Stimulated activated CD4-positive, alpha-beta T cell treated with anti-CD3 and anti-CD28 coated beads, TNF-alpha, amount 100 ng/mL, for 4 hours (primary cell): ENCODE data around the gene FRMD4A.
"Not testable (repeated sequence)": the region's sequence is repeated elsewhere in the genome, so short reads cannot be mapped to it uniquely, and the experiment has no call there.

Source experiments
- DNase-seq, 3 experiments: peaks; one replicate each; pipeline ENCODE4 v3.0.0-alpha.2; 2020; ENCODE audit warnings: low read depth in 3 of 3

The FRMD4A gene

DNA sequence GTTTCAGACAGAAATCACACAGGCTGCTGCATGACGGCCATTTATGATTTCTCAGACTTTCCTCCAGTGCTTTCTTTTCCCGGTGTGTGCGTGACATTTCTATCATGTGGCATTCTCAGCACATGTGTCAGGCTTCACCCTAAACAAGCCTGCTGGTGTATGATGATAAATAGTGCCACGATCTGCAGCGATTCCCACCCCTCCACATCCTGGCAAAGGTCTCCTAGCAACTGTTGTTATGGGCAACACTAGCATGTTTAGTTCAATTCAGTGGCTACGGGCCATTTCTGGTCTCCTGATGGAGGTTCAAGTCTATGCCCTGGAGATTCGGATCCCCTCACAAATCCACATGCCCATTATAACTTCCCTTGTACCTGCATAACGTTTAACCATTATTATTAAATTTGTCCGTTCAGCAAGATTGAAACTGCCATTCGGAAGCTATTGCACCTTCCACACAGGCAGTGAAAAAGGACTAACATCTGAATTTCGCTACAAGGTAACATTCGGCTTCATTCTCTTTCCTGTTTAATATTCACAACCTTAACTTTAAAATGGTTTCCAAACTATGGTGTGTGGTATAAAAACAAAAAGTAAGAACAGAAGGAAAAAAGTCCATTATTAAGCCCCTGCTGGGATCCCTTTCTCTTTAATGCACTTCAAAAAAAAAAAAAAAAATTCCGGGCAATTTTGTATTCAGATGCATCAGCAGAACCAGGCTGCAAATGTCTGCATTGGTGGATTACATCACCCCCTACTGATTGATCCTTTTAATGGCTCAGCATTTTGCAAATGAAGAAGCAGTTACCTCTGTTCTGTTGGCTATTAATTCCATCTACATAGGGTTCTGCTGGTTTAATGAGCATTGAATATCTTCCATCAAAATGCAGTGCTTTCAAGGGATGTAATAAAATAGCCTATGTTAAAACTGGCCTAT is 90.2 kb downstream of the FRMD4A start:
- no peak for DNase-seq

DNA sequence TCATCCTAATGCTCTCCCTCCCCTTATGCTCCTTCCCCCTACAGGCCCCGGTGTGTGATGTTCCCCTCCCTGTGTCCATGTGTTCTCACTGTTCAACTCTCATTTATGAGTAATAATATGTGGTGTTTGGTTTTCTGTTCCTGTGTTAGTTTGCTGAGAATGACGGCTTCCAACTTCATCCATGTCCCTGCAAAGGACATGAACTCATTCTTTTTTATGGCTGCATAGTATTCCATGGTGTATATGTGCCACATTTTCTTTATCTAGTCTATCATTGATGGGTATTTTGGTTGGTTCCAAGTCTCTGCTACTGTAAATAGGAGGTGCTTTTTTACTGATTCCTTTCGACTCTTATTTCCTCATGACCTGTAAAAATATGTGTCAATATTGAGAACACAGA is 92.1 kb downstream of the FRMD4A start:
- DNase-seq: not testable (repeated sequence)

DNA sequence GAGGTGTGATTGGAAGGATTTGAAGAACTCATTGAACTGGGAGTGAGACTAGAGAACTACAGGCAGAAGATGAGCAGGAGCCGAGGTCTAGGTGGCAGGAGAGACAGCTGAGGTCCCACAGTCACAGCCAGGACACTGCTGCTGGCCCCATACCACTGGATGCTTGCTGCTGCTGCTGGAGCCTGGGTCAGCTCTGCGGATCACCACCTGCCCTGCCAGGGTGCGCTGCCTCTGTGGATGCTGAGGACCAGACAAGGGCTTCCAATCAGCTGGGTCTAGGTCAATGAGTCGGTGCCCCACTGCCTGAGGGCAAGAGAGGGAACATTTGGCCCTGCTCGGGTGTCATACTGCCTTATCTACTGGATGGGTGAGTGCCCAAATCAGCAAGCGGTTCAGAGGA is 94.4 kb downstream of the FRMD4A start:
- DNase-seq: no peak

DNA sequence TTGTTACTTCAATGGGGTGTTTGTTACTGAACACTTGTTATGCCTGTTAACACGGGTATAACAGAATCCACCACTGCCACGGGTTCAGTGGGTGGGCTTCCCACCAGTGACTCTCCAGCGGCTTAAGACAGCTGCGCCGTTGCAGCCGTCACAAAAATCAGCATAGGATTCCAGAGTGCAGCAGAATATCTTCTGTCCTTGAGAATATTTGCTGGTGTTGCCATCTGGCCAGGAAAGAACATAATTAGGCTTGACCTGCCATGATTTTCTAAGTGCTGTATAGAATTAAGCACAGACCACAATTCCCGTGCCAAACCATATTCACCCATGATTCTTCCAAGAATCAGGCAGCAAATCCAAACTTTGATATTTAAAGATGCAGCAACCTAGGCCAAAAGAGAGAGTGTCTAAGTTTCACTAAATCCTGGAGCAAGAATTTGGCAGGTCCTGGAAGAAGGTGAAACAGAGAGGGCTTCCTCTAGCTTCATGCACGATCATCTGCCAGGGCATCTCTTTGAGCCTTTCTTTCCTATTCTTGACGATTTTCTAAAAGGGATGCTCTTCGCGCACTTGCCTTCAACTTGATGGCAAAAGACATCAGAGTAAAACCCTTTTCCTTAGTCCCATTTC is 95.0 kb downstream of the FRMD4A start:
- DNase-seq: no peak

DNA sequence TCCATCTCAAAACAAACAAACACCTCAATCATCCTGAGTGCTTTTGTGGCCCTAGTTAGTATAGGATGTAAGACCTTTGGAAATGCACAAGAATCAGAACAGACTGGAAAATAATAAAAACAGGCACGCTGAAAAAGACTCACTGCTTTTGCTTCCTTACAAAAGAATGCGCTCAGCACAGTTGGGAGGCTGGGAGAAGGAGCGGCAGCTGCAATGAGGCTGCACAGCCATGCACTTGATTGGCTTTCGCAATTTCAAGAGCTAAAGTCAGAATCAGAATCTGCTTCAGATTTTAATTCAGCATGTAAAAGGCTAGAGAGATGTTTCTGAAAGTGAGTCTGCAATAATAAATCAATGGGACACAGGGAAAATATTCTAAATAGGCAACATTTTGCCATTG is 97.2 kb downstream of the FRMD4A start:
- no peak for DNase-seq

DNA sequence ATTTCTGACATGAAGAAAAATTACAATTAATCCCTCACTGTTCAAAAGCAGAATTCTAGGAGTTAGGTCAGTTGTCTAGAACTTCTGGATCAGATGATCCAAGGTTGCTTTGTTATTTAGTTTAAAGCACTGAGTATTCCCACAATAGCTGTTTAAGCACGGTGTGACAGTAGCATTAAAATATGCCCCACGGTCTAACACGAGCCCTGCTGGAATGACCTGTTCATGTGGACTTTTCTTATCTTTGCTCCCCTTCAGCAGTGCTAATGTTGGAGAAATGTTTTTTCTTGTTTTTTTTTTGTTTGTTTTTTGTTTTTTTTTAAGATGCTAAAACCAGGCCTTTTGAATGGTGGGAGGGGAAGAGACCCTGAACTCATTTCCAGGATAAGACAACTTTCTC is 101.9 kb downstream of the FRMD4A start:
- DNase-seq: not testable (repeated sequence)

DNA sequence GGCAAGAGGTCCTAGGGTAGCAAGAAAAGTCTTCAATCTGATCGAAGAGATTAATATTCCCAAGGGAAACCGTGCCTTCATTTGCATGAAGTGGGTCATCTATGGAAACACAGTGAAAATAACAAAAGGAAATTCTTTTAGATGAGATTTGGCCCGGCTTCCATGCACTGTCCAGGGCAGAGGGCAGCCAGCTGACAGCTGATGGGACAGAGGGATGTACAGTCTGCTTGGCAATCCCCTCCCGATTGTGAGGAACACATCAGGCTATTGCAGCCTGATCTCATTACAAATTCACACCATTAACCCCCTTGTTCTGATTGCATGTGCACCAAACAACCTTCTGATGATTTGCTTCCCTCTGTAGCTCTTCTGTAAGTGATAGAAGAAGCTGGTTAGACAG is 105.3 kb downstream of the FRMD4A start:
- DNase-seq: no peak

DNA sequence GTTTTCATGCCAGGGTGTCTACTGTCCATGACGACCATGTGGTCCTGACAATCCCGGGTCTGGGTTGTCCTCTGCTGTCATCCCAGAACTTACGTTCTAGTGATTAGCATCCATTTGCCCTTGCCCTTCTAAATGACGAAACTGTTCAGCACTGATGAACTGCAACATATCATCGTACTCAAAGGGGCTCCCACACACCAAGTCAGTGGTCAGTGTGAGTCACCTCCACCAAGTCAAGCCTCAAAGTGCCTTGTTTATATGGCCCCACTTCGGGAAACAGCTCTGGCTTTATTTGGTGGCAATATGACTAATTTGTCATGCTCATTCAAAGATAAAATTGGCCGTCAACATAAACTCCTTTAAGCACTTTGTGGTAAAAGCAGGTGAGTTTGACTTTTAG is 110.7 kb downstream of the FRMD4A start:
- DNase-seq: no peak

DNA sequence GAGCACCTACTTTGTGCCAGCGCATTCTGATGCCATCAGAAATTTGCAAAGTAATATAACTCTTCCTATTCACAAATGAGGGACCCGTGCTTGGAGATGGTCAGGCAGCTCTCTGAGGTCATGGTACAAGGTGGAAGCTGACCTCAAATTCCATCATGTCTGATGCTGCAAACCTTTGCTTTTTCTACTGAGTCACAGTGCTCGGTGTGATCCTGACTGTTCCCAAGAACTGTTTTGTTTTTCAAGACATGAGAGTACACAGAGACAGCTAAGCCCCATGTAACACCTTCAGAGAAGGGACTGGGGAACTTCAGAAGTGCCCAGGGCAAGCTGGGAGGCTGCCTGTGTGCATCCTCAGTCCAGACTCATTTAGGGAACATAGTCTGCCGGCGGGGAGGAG is 111.3 kb downstream of the FRMD4A start:
- DNase-seq: no peak

DNA sequence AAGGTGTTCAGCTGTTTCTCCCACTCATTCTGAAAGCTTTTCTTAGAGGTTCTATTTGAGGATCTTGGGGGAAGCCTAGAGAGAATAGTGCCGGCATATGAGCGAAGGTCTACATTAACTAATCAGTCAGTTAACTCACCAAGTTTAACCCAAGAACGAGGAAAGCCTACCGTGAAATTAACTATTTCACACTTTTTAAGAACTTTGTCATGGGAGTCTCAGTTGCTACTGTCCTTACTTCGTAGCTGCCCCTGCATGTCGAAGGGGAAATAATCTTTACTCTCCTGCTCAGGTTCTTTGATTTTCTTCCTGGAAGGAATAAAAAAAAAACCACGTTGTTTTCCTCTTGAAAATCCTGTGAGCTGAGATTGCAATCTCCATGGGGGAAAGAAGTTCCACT is 115.1 kb downstream of the FRMD4A start:
- DNase-seq: no peak

DNA sequence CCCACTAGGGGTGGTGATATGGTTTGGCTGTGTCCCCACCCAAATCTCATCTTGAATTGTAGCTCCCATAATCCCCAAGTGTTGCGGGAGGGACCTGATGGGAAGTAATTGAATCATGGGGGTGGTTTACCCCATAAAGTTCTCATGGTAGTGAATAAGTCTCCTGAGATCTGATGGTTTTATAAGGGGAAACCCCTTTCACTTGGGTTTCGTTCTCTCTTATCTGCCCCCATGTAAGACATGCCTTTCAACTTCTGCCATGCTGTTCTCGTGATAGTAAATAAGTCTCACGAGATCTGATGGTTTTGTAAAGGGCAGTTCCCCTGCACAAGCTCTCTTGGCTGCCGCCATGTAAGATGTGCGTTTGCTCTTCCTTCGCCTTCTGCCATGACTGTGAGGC is 117.0 kb downstream of the FRMD4A start:
- DNase-seq: not testable (repeated sequence)

DNA sequence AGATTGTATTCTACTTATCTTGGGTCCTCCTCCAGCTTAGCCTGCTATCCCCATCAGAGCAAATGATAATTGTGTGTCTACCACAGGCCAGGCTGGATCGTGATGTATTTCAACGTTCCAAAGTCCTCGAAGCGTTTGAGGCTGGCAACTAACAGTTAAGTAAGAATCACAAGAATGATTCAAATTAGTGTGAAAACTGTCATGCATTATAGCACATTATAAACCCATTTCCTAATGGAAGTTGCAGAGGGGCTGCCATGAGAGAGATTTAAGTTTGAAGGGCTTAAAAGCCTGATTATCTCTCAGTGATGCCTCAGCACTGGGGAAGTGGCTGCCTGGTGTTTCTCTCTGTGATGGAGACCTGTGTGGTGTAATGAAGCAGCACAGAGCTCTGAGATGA is 119.1 kb downstream of the FRMD4A start:
- no peak for DNase-seq

DNA sequence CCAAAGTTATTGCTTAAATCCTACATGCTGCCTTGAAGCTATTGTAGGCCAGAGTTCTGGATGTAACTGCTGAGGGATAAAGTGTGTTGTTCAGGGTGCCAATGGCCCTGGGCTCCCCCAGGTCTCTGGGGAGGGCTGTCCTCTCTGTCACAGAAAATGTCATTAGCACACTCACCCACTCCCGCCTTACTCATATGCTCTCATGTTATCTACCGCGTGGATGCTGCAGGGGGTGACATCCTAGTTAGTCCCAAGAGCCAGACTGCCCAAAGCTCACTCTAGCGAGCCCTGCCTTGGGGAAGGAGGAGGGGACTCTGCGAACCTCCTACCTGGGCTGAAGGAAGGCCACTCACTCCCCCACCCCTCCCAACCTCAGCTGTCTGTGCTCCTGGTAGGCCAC is 122.5 kb downstream of the FRMD4A start:
- no peak for DNase-seq

DNA sequence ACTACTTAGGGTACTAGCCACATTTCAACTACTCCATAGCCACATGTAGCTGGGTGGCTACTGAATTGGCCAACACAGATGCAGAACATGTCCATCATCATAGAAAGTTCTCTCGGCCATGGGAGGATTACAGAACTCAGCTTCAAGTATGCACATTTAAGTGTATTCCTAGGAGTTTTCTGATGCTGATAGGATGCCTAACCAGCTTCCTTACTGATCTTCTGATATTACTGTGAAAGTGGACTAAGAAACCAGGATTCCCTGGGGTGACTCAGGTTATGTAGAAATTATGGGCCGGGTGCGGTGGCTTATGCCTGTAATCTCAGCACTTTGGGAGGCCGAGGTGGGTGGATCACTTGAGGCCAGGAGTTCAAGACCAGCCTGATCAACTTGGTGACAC is 125.5 kb downstream of the FRMD4A start:
- DNase-seq: no peak

DNA sequence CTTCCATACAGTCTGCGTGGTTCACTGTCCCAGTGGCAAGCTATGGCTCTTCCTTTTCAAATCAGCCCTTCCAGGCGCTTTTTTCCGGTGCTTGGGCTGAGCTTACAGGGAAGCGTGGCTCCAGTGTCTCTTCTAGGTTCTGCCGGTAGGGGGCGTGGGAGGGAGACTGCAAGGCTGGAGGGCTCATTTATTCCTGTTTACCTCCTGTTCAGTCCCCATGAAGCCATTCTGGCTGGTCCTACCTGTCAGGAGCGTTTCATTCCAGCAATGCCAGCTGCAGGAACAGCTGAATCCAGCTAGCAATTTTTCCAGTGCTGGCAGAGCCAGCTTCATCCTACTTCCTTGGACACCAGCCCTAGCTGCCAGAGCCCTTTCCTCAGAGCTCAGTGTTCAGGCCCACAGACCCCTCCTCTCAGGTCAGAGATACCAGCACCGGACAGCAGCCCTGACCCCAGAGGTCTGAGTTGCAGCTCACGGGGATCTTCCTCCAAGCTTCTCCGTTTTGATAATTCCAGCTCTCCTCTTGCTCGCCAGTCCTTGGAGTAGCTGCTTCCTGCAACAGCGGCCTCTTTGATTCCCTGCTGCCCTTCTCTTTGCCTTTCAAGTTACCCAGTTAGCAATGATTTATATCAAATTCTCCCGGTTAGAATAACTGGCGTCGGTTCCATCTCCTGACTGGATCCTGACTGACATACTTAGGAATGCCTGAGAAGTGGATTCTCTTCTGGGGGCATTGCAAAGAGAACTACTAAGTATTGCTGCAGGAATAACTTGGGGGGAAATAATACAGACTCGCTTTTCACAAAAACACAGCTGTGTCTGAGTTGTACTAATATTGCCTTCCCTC is 129.8 kb downstream of the FRMD4A start:
- DNase-seq: no peak

DNA sequence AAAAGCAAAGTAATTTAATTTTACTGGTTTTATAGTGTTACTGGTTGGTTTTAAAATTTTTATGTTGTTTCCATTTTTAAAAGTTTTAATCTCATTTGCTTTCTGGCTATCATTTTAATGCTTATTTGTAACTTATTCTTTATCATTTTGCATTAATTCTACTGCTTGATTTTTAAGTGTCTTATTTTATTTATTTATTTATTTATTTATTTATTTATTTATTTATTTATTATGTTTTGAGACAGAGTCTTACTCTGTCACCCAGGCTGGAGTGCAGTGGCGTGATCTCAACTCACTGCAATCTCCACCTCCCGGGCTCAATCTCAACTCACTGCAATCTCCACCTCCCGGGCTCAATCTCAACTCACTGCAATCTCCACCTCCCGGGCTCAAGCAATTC is 131.6 kb downstream of the FRMD4A start:
- not testable (repeated sequence) for DNase-seq

DNA sequence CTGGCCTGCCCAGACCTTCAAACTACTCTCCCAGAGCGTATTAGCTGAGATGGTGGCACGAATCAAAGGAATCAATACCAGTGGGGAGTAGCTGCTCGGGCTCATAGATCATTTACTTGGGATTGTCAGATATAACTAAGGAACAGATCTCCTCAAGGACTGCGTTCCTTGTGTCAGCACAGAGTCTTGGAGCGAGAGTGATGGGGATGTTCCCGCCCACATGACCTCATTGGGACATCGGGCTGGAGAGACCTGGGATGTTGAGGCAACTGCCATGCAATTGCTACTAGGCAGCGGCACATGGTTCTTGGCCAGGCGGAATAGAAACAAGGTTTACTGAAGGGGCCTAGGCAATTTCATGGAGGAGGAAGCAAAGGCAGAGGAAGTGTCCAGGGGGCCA is 132.6 kb downstream of the FRMD4A start:
- no peak for DNase-seq

DNA sequence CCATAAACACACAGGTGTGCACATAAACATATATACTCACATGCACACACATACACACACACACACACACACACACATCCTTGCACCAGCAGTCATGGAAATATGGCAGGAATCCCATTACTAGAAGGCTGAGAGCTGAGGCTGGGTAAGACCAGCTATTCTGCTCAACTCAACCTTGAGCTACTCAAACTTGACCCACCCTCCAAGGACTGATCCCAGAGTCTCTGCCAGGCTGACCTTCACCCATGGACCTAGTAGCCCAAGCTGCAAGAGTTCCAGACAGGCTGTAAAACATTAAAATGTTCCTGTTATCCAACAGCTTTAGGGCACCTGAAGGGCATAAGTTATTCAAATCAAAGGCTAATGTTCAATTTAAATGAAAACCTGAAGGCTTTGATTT is 134.6 kb downstream of the FRMD4A start:
- DNase-seq: no peak

DNA sequence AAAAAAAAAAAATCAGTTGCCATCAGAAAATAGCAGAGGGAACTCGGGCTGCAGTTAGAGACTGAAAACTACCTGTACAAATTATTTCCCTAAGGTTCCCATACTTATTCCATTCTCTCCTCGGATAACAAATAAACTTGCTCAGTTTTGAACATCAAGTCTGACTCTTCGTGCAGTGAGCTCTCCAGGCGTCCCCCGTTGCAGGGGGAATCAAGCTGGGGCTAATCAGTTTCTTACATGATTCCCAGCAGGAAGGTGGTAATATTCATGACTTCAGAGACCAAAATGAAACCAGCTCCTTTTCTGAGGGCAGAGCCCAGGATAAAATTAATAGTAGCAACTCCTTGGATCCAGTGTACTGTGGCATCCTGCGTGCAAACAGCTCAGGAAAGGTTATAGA is 135.3 kb downstream of the FRMD4A start:
- DNase-seq: no peak

DNA sequence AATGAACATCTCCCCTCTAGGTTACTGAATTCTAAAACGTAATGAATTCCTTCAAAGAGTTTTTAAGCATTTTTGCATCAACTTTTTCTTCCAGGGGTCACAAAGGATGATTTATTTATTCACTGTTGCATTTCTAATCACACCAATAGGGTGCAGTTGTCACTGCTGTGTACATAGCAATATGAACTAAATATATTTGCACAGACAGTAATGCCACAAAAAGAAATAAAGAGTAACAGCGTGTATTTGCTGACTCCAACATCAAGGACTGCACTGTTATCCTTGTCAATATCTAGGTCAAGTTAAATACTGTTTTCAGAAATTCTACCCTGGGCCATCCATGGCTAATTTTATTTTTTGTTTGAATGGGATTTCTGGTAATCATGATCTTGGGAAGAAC is 138.0 kb downstream of the FRMD4A start:
- DNase-seq: no peak

DNA sequence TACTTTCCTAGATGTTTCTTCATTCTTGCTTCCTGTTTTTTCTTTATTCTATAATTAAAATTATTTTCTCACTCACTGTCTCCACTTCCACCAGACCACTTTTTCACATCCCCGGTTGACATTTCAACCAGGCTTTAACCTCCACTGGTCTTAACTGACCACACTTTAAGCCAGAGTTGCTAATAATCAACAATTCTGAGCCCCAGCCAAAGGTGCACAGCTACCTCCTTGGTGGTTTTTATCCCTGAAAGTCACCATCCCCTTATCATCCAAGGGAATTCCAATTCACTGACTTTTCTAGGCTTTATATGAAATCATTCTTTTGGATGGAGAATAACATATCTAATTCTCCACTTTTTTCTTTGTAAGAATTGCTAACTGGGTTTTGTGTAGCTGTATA is 138.9 kb downstream of the FRMD4A start:
- no peak for DNase-seq

DNA sequence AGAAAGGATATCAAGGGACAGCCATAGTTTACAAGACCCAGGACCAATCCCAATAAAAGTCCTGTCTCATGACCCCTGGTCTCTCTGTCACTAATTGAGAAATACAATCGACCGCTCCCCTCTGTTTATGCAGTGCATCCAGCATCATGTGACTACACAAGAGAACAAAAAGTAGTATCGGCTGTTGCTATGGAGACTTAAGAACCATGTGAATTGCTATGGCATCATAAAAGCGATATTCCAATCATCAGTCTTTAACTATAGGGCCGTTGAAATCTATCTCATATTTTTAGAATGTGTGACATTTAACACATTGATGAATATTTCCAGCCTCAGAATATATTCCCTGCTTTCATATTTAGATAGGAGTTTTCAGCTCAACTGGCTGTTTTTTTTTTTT is 139.3 kb downstream of the FRMD4A start:
- DNase-seq: no peak
